KOPT-K1 (cell line): Measurements from ENCODE around the gene DHX40.

Experiments used
- H3K27ac ChIP-seq: fragments of 200-600 bp; sonication (generic); 2 replicates; pipeline ENCODE4 v1.5.1; 2016; ENCODE audit warnings: antibody characterized with exemption, mild to moderate bottlenecking, low read depth, low read length; ENCODE audit not compliant: poor library complexity, severe bottlenecking
- H3K36me3 ChIP-seq: fragments of 200-600 bp; sonication (generic); 2 replicates; pipeline ENCODE4 v1.5.1; 2017; ENCODE audit warnings: antibody characterized with exemption, mild to moderate bottlenecking, low read length, moderate library complexity; ENCODE audit not compliant: insufficient read depth
- H3K9me3 ChIP-seq: fragments of 200-600 bp; sonication (generic); 2 replicates; pipeline ENCODE4 v1.5.1; 2017; ENCODE audit warnings: antibody characterized with exemption, low read length, mild to moderate bottlenecking; ENCODE audit not compliant: insufficient read depth, poor library complexity, severe bottlenecking

Gene DHX40

DNA sequence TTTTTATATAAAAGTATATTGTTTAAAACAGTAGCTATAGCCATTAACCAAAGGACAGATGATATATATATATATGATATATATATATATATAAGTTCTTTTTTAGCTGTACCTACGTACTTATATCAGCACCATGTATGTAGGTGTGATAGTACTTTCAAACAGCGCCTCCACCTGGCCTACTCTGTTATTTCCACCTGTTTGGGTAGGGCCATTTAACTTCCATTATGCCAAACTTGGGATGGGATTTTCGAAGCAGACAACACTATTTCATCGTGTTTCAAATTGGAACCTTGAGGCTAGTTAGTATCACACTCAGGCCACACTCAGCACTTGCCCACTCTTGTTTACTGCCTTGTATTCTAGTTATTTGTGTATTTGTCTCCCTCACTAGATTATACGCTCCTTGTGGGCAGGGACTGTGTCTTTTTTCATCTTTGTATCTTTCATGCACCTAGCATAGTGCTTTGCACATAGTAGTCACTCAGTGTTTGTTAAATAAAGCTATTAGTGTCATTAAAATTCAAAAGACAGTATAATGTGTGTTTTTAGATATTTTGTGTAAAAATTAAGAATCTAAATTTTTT lies 42.5 kb downstream of the DHX40 start:
- peaks cover 86% of the 10 kb centered on the region for H3K36me3 ChIP-seq
- H3K27ac ChIP-seq, result no peak overlapping the region
- H3K9me3 ChIP-seq, result no peaks in the 10 kb centered on the region

GRCh38 chr17:59611503-59611902 lies 46.1 kb downstream of the DHX40 start:
- Histone ChIP-seq H3K27ac (no peak overlapping the region), H3K9me3 (no peaks in the 10 kb centered on the region), H3K36me3 (peaks cover 50% of the 10 kb centered on the region)

- Histone ChIP-seq H3K36me3 (peaks cover 5% of the 10 kb centered on the region; the same call in 1 of the 2 replicates), H3K27ac (no peak overlapping the region), H3K9me3 (no peaks in the 10 kb centered on the region)
These were observed 51.0 kb downstream of the DHX40 start for GRCh38 chr17:59616253-59616920.

DNA sequence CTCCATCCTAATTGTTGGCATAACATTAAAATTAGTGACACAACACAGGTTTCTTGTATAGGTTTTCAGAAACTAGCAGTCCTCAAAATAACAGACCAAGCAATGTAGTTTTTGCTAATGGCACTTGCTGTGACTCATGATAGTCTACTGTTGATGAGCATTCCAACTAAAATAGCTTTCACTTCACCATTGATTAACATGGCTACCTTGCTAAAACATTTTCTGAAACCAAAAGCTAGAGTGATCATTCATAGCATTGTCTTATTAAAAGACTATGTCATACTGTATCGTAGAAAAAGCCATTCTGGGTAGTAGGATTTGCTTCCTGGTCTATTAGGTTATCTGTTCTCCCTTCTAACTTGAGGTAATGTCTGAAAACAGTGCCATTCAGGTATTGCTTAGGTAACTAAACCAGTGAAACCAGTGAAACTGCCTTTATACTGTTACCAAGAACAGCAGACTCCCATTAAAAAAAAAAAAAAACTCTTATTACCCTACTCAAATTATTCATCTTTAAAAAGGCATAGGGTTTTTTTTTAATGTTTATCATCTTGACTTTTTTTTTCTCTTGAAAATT lies 51.8 kb downstream of the DHX40 start:
- Histone ChIP-seq H3K27ac (no peak overlapping the region), H3K36me3 (peaks cover 11% of the 10 kb centered on the region), H3K9me3 (no peaks in the 10 kb centered on the region)

GRCh38 chr17:59619035-59619297 lies 53.6 kb downstream of the DHX40 start:
- H3K36me3 ChIP-seq, result peaks cover 28% of the 10 kb centered on the region
- H3K27ac ChIP-seq, result peak overlapping the region; percentile 97
- no peaks in the 10 kb centered on the region for H3K9me3 ChIP-seq

- peaks cover 32% of the 10 kb centered on the region for H3K36me3 ChIP-seq
- no peaks in the 10 kb centered on the region for H3K9me3 ChIP-seq
- H3K27ac ChIP-seq, result peak within 1 kb of the TSS; percentile 97
These were observed 54.1 kb downstream of the DHX40 start, which contains the start of gene CLTC for GRCh38 chr17:59619298-59620063. Gene CLTC, plus strand, starts transcription at chr17:59619895. Its CDS starts 237 bp downstream, at chr17:59620132.

GRCh38 chr17:59620064-59620359 lies 54.6 kb downstream of the DHX40 start:
- H3K9me3 ChIP-seq, result no peaks in the 10 kb centered on the region
- H3K27ac ChIP-seq, result peak overlapping the region; percentile 97
- peaks cover 32% of the 10 kb centered on the region for H3K36me3 ChIP-seq

- peaks cover 39% of the 10 kb centered on the region for H3K36me3 ChIP-seq
- peak overlapping the region; percentile 97 for H3K27ac ChIP-seq
- no peaks in the 10 kb centered on the region for H3K9me3 ChIP-seq
These were observed 55.3 kb downstream of the DHX40 start for GRCh38 chr17:59620518-59621259.

- Histone ChIP-seq H3K27ac (no peak overlapping the region), H3K36me3 (peaks cover 49% of the 10 kb centered on the region), H3K9me3 (no peaks in the 10 kb centered on the region)
These were observed 56.4 kb downstream of the DHX40 start for GRCh38 chr17:59621771-59622170.

- Histone ChIP-seq H3K36me3 (peaks cover 63% of the 10 kb centered on the region), H3K27ac (no peak overlapping the region), H3K9me3 (no peaks in the 10 kb centered on the region)
These were observed 57.7 kb downstream of the DHX40 start for GRCh38 chr17:59623151-59623550.

DNA sequence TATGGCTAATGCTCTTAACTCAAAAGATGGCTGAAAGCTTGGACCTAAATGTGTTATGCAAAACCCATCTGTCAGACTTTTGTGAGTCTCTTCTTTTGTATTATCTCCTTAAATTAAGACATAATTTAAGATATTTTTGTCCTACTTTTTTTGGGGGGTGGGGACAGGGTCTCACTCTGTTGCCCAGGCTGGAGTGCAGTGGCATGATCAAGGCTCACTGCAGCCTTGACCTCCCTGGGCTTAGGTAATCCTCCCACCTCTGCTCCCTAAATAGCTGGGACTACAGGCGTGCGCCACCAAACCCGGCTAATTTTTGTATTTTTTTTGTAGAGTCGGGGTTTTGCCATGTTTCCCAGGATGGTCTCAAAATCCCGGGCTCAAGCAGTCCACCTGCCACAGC lies 61.3 kb downstream of the DHX40 start:
- Histone ChIP-seq H3K36me3 (peaks cover 86% of the 10 kb centered on the region), H3K27ac (no peak overlapping the region), H3K9me3 (no peaks in the 10 kb centered on the region)

GRCh38 chr17:59627274-59627673 lies 61.9 kb downstream of the DHX40 start:
- H3K27ac ChIP-seq, result no peak overlapping the region
- H3K36me3 ChIP-seq, result peaks cover 81% of the 10 kb centered on the region
- no peaks in the 10 kb centered on the region for H3K9me3 ChIP-seq

GRCh38 chr17:59627770-59628171 lies 62.4 kb downstream of the DHX40 start:
- peaks cover 81% of the 10 kb centered on the region for H3K36me3 ChIP-seq

DNA sequence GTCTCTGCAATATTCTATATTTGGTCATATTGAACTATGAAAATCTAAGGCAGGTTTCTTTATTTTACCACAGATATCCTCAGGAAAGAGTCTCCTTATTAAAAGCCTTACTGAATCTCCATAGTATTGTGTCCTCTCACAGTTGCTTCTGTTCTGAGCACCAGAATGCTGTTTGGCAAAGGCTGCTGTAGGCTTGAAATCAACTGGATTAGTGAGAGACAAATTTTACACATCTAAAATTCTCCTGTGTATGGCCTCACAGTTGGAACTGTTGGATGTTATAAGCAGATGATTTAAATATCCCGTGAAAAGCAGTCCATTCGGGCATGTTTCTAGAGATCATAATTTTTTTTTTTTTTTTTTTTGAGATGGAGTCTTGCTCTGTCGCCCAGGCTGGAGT lies 63.8 kb downstream of the DHX40 start:
- Histone ChIP-seq H3K36me3 (peaks cover 79% of the 10 kb centered on the region), H3K27ac (no peak overlapping the region), H3K9me3 (no peaks in the 10 kb centered on the region)

More at GRCh38 chr17:59627770-59628171, 62.4 kb downstream of the DHX40 start:
- Histone ChIP-seq H3K27ac (no peak overlapping the region), H3K9me3 (no peaks in the 10 kb centered on the region)

- Histone ChIP-seq H3K9me3 (no peaks in the 10 kb centered on the region), H3K27ac (no peak overlapping the region), H3K36me3 (peaks cover 81% of the 10 kb centered on the region)
These were observed 65.9 kb downstream of the DHX40 start for GRCh38 chr17:59631276-59631675.
